ENCODE results near the gene ENTPD5.
"Not testable (repeated sequence)": the region's sequence is repeated elsewhere in the genome, so short reads cannot be mapped to it uniquely, and the experiment has no call there.

The ENTPD5 gene

DNA sequence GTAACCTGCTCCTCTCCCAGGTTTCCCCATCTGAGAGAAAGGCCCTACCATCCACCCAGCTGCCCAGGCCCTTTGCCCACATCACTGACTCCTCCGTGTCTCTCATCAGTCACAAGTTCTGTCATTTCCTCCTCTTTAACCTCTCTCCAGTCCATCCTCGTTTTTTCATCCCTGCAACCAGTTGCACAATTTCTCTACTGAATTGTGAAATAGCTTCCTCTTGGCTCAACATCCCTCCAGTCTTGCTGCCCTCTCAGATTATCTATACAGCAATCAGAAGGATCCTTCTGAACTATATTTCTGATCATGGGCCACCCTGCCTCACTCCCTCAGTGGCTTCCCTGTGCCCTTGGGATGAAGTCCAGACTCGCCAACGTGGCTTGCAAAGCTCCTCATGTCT, 76.0 kb downstream of the ENTPD5 start:
- H3K27ac ChIP-seq: no peak overlapping the region
- TF ChIP-seq, protein P1, sequence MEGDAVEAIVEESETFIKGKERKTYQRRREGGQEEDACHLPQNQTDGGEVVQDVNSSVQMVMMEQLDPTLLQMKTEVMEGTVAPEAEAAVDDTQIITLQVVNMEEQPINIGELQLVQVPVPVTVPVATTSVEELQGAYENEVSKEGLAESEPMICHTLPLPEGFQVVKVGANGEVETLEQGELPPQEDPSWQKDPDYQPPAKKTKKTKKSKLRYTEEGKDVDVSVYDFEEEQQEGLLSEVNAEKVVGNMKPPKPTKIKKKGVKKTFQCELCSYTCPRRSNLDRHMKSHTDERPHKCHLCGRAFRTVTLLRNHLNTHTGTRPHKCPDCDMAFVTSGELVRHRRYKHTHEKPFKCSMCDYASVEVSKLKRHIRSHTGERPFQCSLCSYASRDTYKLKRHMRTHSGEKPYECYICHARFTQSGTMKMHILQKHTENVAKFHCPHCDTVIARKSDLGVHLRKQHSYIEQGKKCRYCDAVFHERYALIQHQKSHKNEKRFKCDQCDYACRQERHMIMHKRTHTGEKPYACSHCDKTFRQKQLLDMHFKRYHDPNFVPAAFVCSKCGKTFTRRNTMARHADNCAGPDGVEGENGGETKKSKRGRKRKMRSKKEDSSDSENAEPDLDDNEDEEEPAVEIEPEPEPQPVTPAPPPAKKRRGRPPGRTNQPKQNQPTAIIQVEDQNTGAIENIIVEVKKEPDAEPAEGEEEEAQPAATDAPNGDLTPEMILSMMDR (IDR thresholded peaks at IDR 0.05): no peak
- TF ChIP-seq ZFX (IDR thresholded peaks at IDR 0.05; ENCODE audit: borderline replicate concordance): no peak

DNA sequence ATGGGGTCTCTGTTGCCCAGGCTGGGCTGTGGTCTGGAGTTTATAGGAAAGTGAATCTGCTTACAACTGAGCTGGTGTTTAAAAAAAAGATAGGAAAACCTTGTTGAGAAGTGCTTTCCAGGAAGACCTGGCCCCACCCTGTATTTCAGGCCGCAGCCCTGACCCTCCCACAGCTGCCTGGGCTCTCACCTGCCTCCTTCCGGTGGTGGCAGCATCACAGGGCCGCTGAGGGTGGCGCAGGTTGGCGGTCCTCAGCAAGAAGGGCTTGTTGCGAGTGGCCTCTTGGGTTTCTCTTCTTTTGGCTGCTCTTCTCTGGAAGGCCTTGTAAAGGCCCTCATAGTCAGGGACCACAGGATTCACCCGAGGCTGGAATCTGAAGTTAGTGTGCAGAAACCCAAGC, 76.9 kb downstream of the ENTPD5 start:
- TF ChIP-seq ZFX (IDR thresholded peaks at IDR 0.05; ENCODE audit: borderline replicate concordance): no peak
- TF ChIP-seq, protein P1 (IDR thresholded peaks at IDR 0.05): no peak
- H3K27ac ChIP-seq: no peak overlapping the region

DNA sequence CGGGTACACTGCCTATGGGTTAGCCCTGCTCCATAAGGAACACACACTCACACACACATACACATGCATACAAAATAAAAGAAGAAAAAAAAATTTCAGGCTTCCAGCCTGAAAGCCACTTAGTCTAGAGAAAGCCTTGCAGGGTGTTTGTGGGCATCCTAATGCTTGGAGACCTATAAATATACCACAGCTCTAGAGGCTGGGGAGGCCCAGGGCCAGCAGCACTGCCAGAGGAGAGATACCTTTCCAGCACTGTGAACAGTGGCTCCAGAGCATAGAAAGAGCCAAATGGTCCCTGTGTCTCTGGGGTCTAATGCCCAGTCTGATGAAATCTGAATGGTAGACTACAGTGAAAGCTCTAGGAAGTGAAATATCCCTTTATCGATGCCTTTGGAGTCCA, 82.1 kb downstream of the ENTPD5 start:
- TF ChIP-seq, protein P1 (IDR thresholded peaks at IDR 0.05): no peak
- TF ChIP-seq ZFX (IDR thresholded peaks at IDR 0.05; ENCODE audit: borderline replicate concordance): no peak
- no peak overlapping the region for H3K27ac ChIP-seq

DNA sequence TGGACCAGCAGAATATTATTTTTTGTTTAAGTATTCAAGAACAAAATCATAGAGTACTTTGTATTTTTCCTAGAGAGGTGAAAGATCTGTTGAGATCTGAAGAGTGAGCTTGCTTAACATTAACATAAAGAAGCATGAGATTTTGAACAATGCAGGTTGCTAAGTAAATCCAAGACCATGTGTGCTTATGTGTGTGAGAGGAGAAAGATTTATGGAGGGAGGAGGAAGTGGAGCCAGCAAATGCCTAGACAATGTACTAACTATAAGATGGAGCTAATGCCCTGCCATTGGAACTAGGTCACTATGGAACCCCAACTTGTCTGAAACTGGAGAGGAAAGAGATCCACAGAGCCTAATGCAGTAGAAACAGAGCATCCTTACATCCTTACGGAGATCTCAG, 82.5 kb downstream of the ENTPD5 start:
- H3K27ac ChIP-seq: no peak overlapping the region

DNA sequence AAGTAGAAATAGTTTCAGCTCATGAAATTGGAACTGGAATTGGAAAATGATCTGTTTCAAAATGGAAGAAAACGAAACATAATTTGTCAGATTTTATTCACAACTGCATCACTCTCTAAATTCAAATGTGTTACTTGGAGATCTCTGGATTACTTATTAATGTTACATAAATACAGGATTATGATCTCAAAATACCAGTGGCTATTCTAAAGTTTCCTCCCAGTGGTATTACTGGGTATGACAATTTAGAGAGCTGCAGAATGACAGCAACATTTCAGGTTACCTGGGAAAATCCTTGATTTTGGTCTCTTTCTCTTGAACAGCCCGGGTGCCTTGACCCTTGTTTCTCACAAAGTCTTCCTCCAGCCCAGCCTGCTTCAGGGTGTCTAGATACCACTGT, 83.4 kb downstream of the ENTPD5 start:
- no peak overlapping the region for H3K27ac ChIP-seq
- no peak for TF ChIP-seq ZFX (IDR thresholded peaks at IDR 0.05; ENCODE audit: borderline replicate concordance)
- TF ChIP-seq, protein P1 (IDR thresholded peaks at IDR 0.05): peak; percentile 43

More for the DNA sequence above, 82.5 kb downstream of the ENTPD5 start:
- TF ChIP-seq, protein P1 (IDR thresholded peaks at IDR 0.05): no peak
- no peak for TF ChIP-seq ZFX (IDR thresholded peaks at IDR 0.05; ENCODE audit: borderline replicate concordance)

DNA sequence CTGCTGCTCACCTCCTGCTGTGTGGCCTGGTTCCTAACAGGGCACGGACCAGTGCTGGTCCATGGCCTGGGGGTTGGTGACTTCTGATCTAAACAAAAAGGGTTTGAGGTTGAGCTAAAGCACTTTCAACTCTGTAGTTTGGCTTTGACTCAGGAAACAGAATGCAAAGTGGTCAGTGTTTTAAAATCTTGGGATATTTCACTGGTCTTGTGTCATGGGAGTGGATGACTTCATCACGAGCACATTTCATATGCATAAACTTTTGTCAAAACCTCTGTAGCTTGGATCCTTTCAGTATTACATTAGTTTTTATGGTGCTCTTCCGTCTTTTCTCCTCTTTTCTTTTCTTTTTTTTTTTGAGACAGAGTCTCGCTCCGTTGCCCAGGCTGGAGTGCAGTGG, 94.8 kb downstream of the ENTPD5 start:
- no peak for TF ChIP-seq ZFX (IDR thresholded peaks at IDR 0.05; ENCODE audit: borderline replicate concordance)
- TF ChIP-seq, protein P1 (IDR thresholded peaks at IDR 0.05): no peak
- no peak overlapping the region for H3K27ac ChIP-seq

DNA sequence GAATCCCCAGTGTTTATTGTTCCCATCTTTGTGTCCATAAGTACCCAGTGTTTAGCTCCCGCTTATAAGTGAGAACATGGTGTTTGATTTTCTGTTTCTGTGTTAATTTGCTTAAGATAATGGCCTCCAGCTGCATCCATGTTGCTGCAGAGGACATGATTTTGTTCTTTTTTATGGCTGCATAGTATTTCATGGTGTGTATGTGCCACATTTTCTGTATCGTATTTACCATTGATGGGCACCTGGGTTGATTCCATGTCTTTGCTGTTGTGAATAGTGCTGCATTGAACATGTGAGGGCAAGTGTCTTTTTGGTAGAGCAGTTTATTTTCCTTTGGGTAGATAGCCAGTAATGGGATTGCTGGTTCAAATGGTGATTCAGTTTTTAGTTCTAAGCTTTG, 99.6 kb downstream of the ENTPD5 start:
- not testable (repeated sequence) for H3K27ac ChIP-seq

DNA sequence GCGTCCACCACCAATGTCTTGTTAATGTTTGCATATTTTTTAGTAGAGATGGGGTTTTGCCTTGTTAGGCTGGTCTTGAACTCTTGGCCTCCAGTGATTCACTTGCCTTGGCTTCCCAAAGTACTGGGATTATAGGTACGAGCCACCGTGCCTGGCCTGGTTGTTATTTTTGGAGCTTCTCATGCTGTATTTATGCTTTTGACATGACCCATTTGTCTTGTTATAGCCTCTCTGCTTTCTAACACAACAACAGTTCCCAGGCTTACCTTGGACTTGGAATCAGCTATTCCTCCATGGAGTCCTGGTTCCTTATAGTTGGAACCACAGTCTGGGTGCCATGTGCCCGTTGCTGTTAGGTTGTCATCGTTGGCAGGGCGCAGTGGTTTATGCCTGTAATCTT, 102.8 kb downstream of the ENTPD5 start:
- TF ChIP-seq, protein P1 (IDR thresholded peaks at IDR 0.05): no peak
- no peak for TF ChIP-seq ZFX (IDR thresholded peaks at IDR 0.05; ENCODE audit: borderline replicate concordance)
- H3K27ac ChIP-seq: no peak overlapping the region

Data from 22Rv1 (cell line).